SIG-M5 (cell line): Measurements from ENCODE around the gene TCF7.
A peak's percentile ranks its signal among the peaks of the same experiment; 100 is the strongest.
"Not testable (repeated sequence)": the region's sequence is repeated elsewhere in the genome, so short reads cannot be mapped to it uniquely, and the experiment has no call there.

Source experiments
- DNase-seq: peaks from one replicate; lab custom pipeline; 2025; lab: John Stamatoyannopoulos, UW

The TCF7 gene

DNA sequence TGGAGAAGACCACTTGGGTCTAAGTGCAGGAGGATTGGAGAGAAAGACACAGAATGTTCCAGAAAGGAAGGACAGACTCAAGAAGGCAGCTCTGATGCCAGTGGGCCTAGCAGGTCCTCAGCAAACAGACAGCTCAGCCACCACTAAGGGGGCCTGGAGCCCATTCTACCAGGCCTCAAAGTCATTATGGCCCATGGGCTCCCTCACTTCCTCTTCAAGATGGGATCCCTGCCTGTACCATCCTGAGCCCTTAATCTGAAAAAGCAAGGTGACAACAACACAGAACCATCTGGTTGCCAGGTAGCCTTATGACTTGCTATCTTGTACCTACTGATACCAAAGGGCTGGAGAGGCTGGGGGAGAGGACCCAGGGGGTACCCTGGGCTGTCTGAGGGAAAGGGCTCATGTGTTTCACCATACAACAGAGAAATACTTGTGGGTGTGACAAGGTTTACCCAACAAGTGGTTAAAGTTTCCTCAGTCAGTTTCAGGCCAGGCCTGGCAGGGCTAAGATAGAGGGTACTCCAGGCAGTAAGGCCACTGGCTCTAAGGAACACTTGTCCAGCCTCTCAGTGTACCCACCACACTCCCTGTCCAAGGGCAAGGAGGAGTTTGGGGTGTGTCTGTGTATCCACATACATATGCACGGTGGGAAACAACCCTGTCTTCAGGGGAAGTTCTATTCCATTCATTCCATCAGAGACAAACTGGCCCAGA lies 30.7 kb downstream of the TCF7 start:
- no peak for DNase-seq

DNA sequence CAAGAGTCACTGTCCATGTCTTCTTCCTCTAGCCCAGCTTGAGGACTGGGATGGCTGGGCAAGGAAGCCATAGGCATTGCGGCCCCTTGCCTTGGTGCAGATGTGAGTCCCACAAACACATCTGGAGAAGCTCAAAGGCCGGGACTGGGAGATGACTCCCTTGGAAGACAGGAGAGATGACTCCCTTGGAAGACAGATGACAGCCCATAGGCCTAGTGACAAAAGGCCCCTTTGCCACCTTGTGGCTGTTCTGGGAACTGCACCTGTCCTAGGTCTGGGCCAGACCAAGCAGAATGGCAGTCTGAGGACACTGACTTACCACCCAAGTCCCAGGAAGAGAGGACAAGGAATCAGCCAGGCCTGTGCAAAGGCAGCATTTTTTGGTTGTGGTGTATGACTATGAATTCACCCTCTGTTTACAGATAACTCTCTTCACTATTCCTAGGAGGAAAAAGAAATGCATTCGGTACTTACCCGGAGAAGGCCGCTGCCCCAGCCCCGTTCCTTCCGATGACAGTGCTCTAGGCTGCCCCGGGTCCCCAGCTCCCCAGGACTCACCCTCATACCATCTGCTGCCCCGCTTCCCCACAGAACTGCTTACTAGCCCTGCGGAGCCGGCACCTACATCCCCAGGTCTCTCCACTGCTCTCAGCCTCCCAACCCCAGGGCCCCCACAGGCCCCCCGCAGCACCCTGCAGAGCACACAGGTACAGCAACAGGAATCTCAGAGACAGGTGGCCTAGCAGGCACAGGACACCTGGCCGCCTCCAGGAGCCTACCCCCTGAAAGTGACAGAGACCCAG lies 31.5 kb downstream of the TCF7 start:
- no peak for DNase-seq

GRCh38 chr5:134146651-134147518 lies 32.4 kb downstream of the TCF7 start:
- DNase-seq = no peak

- no peak for DNase-seq
These were observed 33.8 kb downstream of the TCF7 start for GRCh38 chr5:134148316-134148715.

DNA sequence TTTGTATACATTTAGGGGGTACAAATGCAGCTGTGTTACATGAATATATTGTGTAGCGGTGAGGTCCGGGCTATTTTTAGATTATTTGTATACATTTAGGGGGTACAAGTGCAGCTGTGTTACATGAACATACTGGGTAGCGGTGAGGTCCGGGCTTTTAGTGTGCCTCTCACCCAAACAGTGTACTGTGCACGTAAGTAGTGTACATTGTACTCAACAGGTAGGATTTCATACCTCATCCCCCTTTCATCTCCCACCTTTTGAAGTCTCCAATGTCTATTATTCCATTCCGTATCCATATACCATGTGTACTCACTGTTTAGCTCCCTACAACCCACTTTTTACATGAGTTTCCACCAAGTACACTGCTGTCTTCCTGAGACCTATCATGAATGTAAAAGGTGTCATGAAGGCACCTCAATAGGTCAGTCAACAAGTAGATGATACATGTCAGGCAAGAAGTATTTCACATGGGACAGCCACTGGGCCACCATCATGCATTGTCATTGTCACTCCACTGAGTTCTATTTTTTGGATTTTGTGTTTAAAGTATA lies 34.6 kb downstream of the TCF7 start:
- no peak for DNase-seq

- no peak for DNase-seq
These were observed 35.3 kb downstream of the TCF7 start for GRCh38 chr5:134149571-134150303.

DNA sequence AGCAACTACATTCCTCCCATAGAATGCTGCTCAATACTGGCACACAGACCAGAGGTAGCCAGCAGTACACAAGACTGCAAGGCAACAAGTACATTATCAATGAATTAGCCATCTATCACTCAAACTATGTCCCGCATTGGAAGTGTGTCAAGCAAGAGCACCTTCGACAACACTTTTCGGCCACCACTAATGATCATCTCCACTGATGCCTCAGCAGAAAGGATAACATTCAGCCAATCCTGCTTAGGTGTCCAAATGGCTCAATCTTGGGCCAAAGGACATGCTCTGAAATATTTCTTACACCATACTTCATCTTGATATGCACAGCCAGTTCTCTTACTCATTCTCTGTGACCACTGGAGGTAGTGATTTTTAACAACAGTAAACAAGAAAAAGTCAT lies 37.2 kb downstream of the TCF7 start:
- DNase-seq = no peak

GRCh38 chr5:134152173-134152832 lies 37.8 kb downstream of the TCF7 start:
- DNase-seq = not testable (repeated sequence)

DNA sequence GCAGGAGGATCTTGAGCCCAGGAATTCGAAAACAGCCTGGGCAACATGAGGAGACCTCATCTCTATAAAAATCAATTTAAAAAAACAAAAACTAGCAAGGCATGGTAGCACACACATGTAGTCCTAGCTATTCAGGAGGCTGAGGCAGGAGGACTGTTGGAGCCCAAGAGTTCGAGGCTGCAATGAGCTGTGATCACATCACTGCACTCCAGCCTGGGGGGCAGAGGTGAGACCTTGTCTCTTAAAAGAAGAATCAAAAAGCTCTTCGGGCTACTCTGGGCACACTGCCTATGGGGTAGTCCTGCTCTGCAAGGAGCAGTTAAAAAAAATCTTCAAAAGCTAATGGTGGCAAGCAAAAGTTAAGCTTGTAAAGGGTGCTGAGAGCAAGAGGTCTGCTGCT lies 38.8 kb downstream of the TCF7 start:
- no peak for DNase-seq

DNA sequence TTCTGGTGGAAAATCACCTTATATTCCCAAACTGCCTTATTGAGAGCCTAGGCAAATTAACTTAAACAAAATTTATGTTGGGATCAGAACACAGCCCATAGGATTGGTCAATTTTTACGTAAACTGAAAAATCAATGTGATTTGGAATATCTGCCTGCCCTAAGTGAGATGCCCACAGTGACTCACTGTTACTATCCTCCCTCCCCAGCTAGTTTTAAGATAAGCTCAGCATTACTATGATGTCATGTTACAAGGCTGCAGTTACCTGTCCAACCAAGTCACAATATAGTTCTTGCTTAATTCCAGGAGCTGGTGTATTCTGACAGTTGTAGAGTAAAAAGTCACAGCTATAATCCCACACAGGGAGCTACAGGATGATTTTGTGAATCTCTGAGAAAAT lies 39.2 kb downstream of the TCF7 start:
- no peak for DNase-seq

GRCh38 chr5:134161513-134162395 lies 47.3 kb downstream of the TCF7 start:
- DNase-seq = no peak

DNA sequence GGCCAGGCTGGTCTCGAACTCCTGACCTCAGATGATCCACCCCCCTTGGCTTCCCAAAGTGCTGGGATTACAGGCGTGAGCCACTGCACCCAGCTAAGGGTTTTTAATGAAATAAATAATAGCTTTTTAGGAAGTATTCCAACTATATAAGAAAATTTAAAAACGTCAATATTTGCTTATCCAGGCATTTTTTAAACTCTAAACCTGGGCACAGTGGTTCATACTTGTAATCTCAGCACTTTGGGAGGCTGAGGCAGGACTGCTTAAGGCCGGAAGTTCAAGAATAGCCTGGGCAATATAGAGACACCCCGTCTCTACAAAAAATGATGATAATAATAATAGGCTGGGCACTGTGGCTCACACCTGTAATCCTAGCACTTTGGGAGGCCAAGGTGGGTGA lies 48.1 kb downstream of the TCF7 start:
- no peak for DNase-seq

GRCh38 chr5:134171972-134172371 lies 57.5 kb downstream of the TCF7 start:
- no peak for DNase-seq

- no peak for DNase-seq
These were observed 60.7 kb downstream of the TCF7 start for GRCh38 chr5:134174841-134175839.

DNA sequence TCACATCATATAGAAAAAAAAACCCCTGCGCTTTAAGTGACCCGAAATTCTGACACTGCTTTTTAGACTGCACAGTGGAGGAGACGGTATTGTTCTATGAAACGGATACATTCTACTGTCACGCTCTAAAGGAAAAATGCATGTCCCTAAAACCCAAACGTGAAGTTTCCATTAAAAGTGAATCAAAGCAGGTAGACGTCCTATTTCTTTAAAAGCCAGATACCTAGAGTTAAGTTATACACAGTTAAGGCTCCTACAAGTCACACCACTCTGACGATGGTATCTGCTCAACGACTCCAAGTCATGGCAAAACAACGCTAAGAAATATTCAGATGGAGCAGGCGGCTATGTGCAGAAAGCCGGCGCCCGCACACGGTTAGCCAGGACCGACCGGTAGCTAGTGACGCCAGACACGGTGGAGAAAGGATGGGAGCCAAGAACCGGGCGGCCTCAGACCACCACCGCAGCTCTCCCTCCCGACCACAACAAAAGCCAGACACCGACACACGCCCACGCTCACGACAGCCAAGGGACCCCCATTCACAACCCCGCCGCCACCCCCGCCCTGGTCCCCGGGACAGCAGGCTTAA lies 61.5 kb downstream of the TCF7 start:
- DNase-seq = no peak

- DNase-seq = peak; percentile 16
These were observed 62.3 kb downstream of the TCF7 start, which contains the start of gene SKP1 for GRCh38 chr5:134176511-134177368. Gene SKP1 (minus strand): TSS chr5:134176950. CDS start chr5:134174022, 2,928 bp downstream.
